Measurements from ENCODE around the gene SEC22C. TPM values are rescaled to one million over a fixed set of nuclear protein-coding genes. Genes with fewer than 3 reads are reported as not detected.

SEC22C gene, protein sequence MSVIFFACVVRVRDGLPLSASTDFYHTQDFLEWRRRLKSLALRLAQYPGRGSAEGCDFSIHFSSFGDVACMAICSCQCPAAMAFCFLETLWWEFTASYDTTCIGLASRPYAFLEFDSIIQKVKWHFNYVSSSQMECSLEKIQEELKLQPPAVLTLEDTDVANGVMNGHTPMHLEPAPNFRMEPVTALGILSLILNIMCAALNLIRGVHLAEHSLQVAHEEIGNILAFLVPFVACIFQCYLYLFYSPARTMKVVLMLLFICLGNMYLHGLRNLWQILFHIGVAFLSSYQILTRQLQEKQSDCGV
- 65.0 and 74.0 TPM in 2 replicates for total RNA-seq

GRCh38 chr3:42581709-42582473 lies at the start of gene SEC22C:
TSS of gene SEC22C (minus strand) at chr3:42581967. CDS start at chr3:42569046, 12,921 bp downstream.

GRCh38 chr3:42600111-42600957 lies 18.6 kb upstream of the SEC22C start, which contains the start of gene NKTR:
TSS of gene NKTR (plus strand) at chr3:42600686. CDS start at chr3:42601007, 321 bp downstream.

GRCh38 chr3:42502429-42503250 lies 79.1 kb downstream of the SEC22C start, which contains the start of gene VIPR1:
TSS of gene VIPR1 (plus strand) at chr3:42502643. CDS start at chr3:42502736, 93 bp downstream.

Other genes starting within 250 kb of the SEC22C start
- gene LYZL4, start 171.4 kb downstream of the SEC22C start, total RNA-seq: not detected in 2 replicates
- gene VIPR1, start 79.3 kb downstream of the SEC22C start, total RNA-seq: 2.2 and 8.3 TPM in 2 replicates
- 8.5 and 9.9 TPM in 2 replicates for gene SS18L2, start 8.9 kb upstream of the SEC22C start, total RNA-seq
- 43.9 and 48.9 TPM in 2 replicates for gene NKTR, start 18.7 kb upstream of the SEC22C start, total RNA-seq
- 50.5 and 59.8 TPM in 2 replicates for gene ZBTB47, start 71.7 kb upstream of the SEC22C start, total RNA-seq
- gene KLHL40, start 103.6 kb upstream of the SEC22C start, total RNA-seq: not detected in 2 replicates
- not detected in 2 replicates for gene HHATL, start 120.8 kb upstream of the SEC22C start, total RNA-seq
- 0.26 and 0.36 TPM in 2 replicates for gene CCDC13, start 191.3 kb upstream of the SEC22C start, total RNA-seq
- 88.6 and 93.4 TPM in 2 replicates for gene HIGD1A, start 222.5 kb upstream of the SEC22C start, total RNA-seq
- 0.20 and 0.40 TPM in 2 replicates for gene ACKR2, start 227.5 kb upstream of the SEC22C start, total RNA-seq